Effector memory CD4-positive, alpha-beta T cell (primary cell): ENCODE results near the gene TGM1.
"Not testable (repeated sequence)": the region's sequence is repeated elsewhere in the genome, so short reads cannot be mapped to it uniquely, and the experiment has no call there.

ENCODE experiments used
- DNase-seq, 3 donors: peaks; one replicate each; pipeline ENCODE4 v3.0.0-alpha.2; 2020
- H3K27ac ChIP-seq: 2 replicates; pipeline ENCODE4 v1.7.0; 2013; ENCODE audit warnings: mild to moderate bottlenecking, low read length, moderate library complexity; ENCODE audit not compliant: insufficient read depth, poor library complexity, severe bottlenecking
- H3K27me3 ChIP-seq: replicated peaks from 2 replicates; pipeline ENCODE4 v1.7.0; 2013; ENCODE audit warnings: mild to moderate bottlenecking, low read length; ENCODE audit not compliant: insufficient read depth, control insufficient read depth, poor library complexity, severe bottlenecking
- H3K36me3 ChIP-seq: 2 replicates; pipeline ENCODE4 v1.7.0; 2013; ENCODE audit warnings: mild to moderate bottlenecking, low read length, moderate library complexity; ENCODE audit not compliant: control insufficient read depth, insufficient read depth
- H3K4me1 ChIP-seq: 2 replicates; pipeline ENCODE4 v1.7.0; 2013; ENCODE audit warnings: low read length, mild to moderate bottlenecking; ENCODE audit not compliant: control insufficient read depth, insufficient read depth, poor library complexity, severe bottlenecking
- H3K4me3 ChIP-seq: 2 replicates; pipeline ENCODE4 v1.7.0; 2013; ENCODE audit warnings: low read length, low read depth, mild to moderate bottlenecking; ENCODE audit not compliant: insufficient read depth, poor library complexity, severe bottlenecking
- H3K9me3 ChIP-seq: 2 replicates; pipeline ENCODE4 v1.7.0; 2013; ENCODE audit warnings: mild to moderate bottlenecking, low read length, moderate library complexity; ENCODE audit not compliant: control insufficient read depth

TGM1 gene

DNA sequence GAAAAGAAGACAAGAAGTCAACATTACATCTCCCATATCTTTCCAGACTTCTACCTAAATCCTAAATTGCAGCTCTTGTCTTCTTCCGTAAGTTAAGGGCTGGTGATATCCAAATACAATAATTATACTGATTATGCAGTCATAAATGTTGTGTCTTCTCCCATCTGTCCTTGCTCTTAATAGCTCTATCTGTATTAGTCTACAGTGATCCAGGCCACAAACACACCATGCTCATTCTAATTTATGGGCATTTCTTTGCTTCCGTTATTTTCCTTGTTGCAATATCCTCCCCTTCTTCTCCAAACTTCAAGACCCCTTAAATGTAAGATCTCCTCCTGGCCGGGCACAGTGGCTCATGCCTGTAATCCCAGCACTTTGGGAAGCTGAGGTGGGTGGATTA lies 43.5 kb downstream of the TGM1 start:
- Histone ChIP-seq H3K9me3 (no peaks in the 10 kb centered on the region), H3K27me3 (no peaks in the 10 kb centered on the region), H3K36me3 (peaks cover 7% of the 10 kb centered on the region), H3K4me1 (peaks cover 16% of the 10 kb centered on the region), H3K4me3 (no peak overlapping the region), H3K27ac (no peak overlapping the region)
- DNase-seq = no peak

DNA sequence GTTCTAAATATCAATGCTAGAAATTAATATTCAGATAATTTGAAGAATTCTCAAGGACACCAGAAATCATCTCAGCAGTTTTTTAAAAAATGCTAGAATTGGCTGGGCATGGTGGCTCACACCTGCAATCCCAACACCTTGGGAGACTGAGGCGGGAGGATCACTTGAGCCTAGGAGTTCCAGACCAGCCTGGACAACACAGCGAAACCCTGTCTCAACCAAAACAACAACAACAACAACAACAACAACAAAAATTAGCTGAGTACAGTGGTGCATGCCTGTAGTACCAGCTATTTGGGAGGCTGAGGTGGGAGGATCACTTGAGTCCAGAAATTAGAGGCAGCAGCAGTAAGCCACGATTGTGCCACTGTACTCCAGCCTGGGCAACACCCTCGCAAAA lies 43.9 kb downstream of the TGM1 start:
- Histone ChIP-seq H3K4me3 (no peak overlapping the region), H3K36me3 (peaks cover 7% of the 10 kb centered on the region), H3K27me3 (no peaks in the 10 kb centered on the region), H3K4me1 (peaks cover 21% of the 10 kb centered on the region), H3K9me3 (no peaks in the 10 kb centered on the region), H3K27ac (no peak overlapping the region)
- DNase-seq = no peak

DNA sequence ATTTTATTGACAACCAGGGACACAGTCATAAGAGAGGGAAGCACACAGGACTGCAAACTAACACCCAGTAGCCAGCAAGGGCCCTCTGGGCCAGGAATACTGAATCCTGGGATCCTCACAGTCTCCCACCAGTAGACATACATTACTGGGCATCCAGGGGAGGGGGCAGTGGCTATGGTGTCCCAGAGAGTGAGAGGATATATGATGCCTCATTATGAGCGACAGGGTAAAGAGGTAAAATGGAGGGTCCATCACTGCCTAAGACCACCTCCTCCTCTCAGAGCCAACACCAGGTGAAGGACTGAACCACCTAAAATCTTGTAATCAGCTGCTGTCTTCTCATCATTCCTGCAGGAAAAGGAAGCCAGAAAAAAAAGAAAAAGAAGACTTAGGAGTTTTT lies 46.1 kb downstream of the TGM1 start:
- not testable (repeated sequence) for H3K27me3 ChIP-seq

DNA sequence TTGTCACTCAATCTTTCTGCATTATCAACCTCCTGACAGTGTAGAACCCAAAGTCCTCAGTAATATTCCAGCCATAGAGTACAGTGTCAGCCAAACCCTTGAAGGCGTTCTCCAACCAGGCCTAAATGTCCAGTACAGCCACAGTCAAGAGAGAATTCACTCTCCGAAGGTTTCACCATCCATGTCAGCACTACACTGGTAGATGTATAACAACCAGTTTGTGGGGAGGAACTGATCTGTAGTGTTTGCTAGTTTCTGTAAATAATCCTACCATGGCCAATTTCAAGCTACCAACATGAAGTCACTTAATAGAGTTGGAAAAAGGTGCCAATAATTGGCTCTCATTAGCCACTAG lies 46.7 kb downstream of the TGM1 start:
- Histone ChIP-seq H3K4me1 (peaks cover 27% of the 10 kb centered on the region), H3K9me3 (no peaks in the 10 kb centered on the region), H3K36me3 (peaks cover 10% of the 10 kb centered on the region), H3K27me3 (no peaks in the 10 kb centered on the region), H3K27ac (peak overlapping the region; percentile 89), H3K4me3 (no peak overlapping the region)
- DNase-seq = no peak

More for the DNA sequence above, 46.1 kb downstream of the TGM1 start:
- H3K27ac ChIP-seq = peak overlapping the region; percentile 89
- not testable (repeated sequence) for H3K9me3 ChIP-seq, H3K36me3 ChIP-seq, H3K4me3 ChIP-seq, DNase-seq
- peaks cover 27% of the 10 kb centered on the region for H3K4me1 ChIP-seq

DNA sequence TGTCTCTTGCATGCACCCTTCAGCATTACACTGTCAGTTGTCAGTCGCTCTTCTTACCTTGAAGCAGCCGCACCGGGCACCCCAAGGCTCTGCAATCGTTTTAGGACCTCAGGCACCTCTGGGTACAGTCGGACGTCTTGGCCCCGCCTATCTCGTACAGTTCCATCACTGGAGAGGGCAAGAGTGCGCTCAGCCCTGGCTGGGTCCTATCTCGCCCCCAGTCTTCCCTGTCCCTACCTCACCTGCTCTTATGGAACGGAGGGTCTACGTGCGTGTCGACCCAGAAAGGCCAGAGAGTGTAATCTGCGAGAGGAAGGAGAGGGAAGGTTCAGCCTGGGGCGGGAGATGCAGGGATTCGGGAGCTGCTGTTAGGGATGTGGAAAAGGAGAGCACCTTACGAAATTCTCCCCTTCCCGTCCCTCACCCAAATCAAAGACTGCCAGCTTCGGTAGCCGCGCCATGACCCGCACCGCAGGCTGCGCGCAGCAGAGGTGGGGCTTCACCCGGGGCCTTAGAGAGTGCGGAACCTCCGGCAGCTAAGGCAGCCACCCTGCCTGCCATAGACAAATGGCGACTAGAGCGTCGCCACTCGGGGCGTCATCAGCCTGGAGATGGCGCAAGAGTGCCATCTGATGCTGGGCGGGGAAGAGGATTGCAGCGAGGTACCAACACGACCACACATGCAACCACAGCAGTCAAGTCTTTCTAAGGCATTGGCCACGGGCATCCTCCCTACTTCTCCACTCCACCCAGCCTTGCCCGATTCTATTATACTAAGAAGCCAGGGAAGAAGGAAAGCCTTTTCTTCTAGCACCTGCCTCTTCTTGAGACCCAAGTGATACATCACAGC lies 47.3 kb downstream of the TGM1 start, which contains the start of gene MDP1:
TSS of gene MDP1 (minus strand) at position 572 of the 850 bp plus-strand sequence. CDS start at position 461, 111 bp downstream.
- no peaks in the 10 kb centered on the region for H3K9me3 ChIP-seq
- H3K36me3 ChIP-seq = peaks cover 13% of the 10 kb centered on the region
- H3K4me1 ChIP-seq = peaks cover 27% of the 10 kb centered on the region
- H3K27ac ChIP-seq = peak within 1 kb of the TSS; percentile 89
- no peaks in the 10 kb centered on the region for H3K27me3 ChIP-seq
- DNase-seq = peak; percentile 78 to 81 (median 80)
- peak within 1 kb of the TSS; percentile 70 for H3K4me3 ChIP-seq

DNA sequence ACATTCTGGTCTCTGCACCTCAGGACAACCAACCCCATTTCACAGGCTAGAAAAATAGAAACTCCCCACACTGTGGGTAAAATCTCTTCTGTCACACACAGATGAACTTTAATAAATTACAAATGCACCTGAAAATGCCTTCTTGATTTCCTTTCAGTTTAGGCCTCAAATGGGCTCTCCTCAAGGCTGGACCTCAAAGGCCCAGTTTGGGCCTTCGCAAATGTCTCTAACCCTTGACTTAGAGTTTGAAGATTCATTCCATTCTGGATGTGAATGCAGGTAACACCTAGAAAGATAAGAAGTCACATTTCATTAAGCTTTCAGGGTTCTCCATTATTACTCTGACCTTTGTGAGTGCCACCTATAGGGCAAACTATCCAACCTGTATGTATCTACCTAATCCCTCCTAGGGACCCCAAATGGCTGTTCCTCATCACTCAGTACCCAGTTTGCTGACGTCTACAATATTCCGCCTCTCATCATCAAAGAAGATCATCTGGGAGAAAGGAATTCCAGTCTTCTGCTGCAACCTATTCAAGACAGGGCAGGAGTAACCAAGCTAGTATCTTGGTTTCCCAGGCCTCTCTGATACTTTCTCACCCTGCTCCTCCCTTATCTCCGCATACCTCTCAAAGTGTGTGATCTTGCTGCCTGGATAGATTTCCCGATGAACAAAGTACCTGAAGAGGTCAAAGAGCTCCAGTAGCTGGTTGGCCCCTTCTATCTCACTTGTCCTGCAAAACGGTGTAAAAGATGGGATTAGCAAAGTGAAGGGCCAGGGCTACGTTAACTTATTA lies 48.9 kb downstream of the TGM1 start:
- Histone ChIP-seq H3K36me3 (peaks cover 29% of the 10 kb centered on the region), H3K4me3 (no peak overlapping the region), H3K9me3 (no peaks in the 10 kb centered on the region), H3K27me3 (no peaks in the 10 kb centered on the region), H3K27ac (peak overlapping the region; percentile 99), H3K4me1 (peaks cover 27% of the 10 kb centered on the region)
- DNase-seq = no peak

DNA sequence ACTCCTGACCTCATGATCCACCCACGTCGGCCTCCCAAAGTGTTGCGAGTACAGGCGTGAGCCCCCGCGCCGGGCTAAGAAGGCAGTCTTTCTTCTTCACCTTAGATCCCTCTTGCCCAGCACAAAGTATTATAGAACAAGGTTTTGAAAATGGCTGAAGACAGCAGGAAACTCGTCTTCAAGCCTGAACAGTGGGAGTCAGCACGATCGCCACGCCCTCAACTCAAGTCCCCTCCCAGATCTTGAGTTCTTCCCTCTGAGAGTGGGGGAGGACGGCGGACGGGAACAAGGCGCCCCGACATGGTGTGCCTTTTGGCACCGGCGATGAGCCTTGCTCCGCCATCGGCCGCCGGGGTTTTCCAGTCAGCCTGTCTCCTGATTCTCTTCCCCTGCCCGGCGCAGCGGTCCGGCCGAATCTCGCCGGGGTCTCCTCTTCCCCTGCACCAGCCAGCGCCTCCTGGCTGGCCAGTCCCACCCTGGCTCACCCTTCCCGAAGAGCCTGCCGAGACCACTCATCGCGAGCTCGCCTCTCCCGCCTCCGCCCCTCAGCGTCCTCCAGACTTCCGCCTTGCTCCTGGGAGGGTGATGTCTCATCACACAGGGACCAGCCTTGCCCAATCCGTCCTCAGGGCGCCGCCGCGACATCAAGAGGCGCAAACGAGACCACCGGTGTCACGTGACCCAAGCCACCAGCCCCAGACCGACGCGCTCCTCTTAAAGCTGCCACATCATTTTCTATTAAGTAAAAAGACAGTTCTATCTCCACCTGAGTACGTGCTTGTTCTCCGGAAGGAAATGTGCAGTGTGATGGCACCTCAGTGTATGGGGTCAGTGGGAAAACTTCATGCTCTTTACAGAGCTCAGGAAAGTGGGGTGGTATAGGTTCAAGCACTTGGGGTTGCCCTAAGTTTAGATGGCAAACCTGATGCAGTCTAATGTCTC lies 49.8 kb downstream of the TGM1 start, which contains the start of gene CHMP4A:
TSS of gene CHMP4A (minus strand) at position 565 of the 942 bp plus-strand sequence. CDS start at position 516, 49 bp downstream.
- H3K9me3 ChIP-seq = no peaks in the 10 kb centered on the region
- no peaks in the 10 kb centered on the region for H3K27me3 ChIP-seq
- H3K36me3 ChIP-seq = peaks cover 33% of the 10 kb centered on the region
- H3K4me3 ChIP-seq = peak within 1 kb of the TSS; percentile 80
- peak; percentile 92 to 95 (median 94) for DNase-seq
- peaks cover 27% of the 10 kb centered on the region for H3K4me1 ChIP-seq
- H3K27ac ChIP-seq = peak within 1 kb of the TSS; percentile 99

DNA sequence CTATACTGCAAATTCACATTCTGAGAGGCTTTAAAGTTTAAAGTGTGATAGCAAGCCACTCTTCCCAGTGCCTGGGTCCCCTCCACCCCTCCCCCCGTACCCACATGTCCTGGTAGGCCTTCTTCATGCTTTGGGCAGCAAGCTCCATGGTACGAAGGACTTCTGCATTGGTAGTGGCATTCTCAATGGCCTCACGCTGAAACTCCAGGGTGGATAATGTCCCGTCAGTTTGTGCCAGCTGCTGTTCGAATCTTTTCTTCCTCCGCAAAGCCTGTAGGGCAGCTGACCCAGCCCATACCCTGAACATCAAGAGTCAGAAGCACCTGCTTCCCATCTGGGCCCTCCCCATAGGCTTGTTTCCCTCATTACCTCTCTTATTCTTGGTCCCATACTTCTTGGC lies 51.7 kb downstream of the TGM1 start:
- DNase-seq = no peak
- Histone ChIP-seq H3K4me1 (peaks cover 25% of the 10 kb centered on the region), H3K9me3 (no peaks in the 10 kb centered on the region), H3K4me3 (no peak overlapping the region), H3K27ac (no peak overlapping the region), H3K27me3 (no peaks in the 10 kb centered on the region), H3K36me3 (peaks cover 40% of the 10 kb centered on the region)

DNA sequence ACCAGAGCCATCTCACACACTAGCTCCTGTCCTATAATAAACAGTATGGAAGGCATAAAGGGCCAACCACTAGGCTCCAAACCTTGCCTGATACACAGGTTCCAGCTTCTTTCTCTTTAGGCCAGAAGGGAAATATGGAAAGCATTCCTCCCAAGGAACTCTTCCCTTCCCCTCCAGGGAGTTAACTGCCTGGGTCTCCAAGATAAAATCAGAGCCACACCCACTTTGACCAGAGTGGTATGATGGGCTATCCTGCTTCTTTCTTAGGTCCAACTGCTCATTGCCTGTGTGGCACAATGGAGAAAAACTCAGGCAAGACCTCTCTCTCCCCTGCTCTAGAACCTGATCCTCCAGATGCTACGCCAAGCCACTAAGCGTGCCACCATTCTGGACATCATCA lies 55.4 kb downstream of the TGM1 start:
- Histone ChIP-seq H3K36me3 (peaks cover 54% of the 10 kb centered on the region), H3K9me3 (no peaks in the 10 kb centered on the region), H3K27ac (no peak overlapping the region), H3K4me3 (no peak overlapping the region), H3K27me3 (no peaks in the 10 kb centered on the region), H3K4me1 (no peaks in the 10 kb centered on the region)
- DNase-seq = no peak
